ENCODE results near the gene UGT1A1.

UGT1A1 gene

GRCh38 chr2:233758849-233759248 is 1.2 kb upstream of the UGT1A1 start:
- DNase-seq: no peak

- no peak for DNase-seq
These were observed 1.1 kb downstream of the UGT1A1 start for GRCh38 chr2:233761040-233761769.

- no peak for DNase-seq
These were observed 4.2 kb downstream of the UGT1A1 start for GRCh38 chr2:233764264-233764663.

- no peak for DNase-seq
These were observed 4.7 kb downstream of the UGT1A1 start for GRCh38 chr2:233764761-233765160.

- DNase-seq: no peak
These were observed 6.3 kb downstream of the UGT1A1 start for GRCh38 chr2:233766416-233766815.

- DNase-seq: no peak
These were observed 8.0 kb downstream of the UGT1A1 start for GRCh38 chr2:233768076-233768475.

GRCh38 chr2:233769260-233769659 is 9.2 kb downstream of the UGT1A1 start:
- no peak for DNase-seq

- DNase-seq: no peak
These were observed 12.1 kb downstream of the UGT1A1 start for GRCh38 chr2:233772153-233772552.

- DNase-seq: no peak
These were observed 12.5 kb downstream of the UGT1A1 start for GRCh38 chr2:233772583-233772982.

GRCh38 chr2:233773854-233774253 is 13.8 kb downstream of the UGT1A1 start:
- DNase-seq: no peak

GRCh38 chr2:233775414-233775813 is 15.3 kb downstream of the UGT1A1 start:
- no peak for DNase-seq

- DNase-seq: no peak
These were observed 18.0 kb downstream of the UGT1A1 start, which contains the start of gene MROH2A for GRCh38 chr2:233778030-233778429. Gene MROH2A (plus strand): TSS chr2:233778330. CDS start chr2:233779359, 1,029 bp downstream.

GRCh38 chr2:233779722-233780121 is 19.7 kb downstream of the UGT1A1 start:
- DNase-seq: no peak

GRCh38 chr2:233780771-233781170 is 20.7 kb downstream of the UGT1A1 start:
- DNase-seq: no peak

- DNase-seq: no peak
These were observed 29.5 kb downstream of the UGT1A1 start for GRCh38 chr2:233789554-233789953.

- no peak for DNase-seq
These were observed 31.2 kb downstream of the UGT1A1 start for GRCh38 chr2:233791151-233791882.

GRCh38 chr2:233791883-233792329 is 31.8 kb downstream of the UGT1A1 start:
- no peak for DNase-seq

- DNase-seq: no peak
These were observed 32.6 kb downstream of the UGT1A1 start for GRCh38 chr2:233792720-233793119.

- no peak for DNase-seq
These were observed 33.5 kb downstream of the UGT1A1 start for GRCh38 chr2:233793465-233794127.

GRCh38 chr2:233794128-233794658 is 34.1 kb downstream of the UGT1A1 start:
- no peak for DNase-seq

GRCh38 chr2:233795735-233796171 is 35.7 kb downstream of the UGT1A1 start:
- no peak for DNase-seq

GRCh38 chr2:233796254-233796653 is 36.2 kb downstream of the UGT1A1 start:
- no peak for DNase-seq

- no peak for DNase-seq
These were observed 38.4 kb downstream of the UGT1A1 start for GRCh38 chr2:233798335-233799086.
